Ovary (tissue), 9 donors: ENCODE results near the gene PCGF2. TPM values are rescaled to one million over a fixed set of nuclear protein-coding genes. Genes with fewer than 3 reads are reported as not detected.

Experiments
- DNase-seq, 5 donors: peaks; one replicate each; pipeline ENCODE4 v3.0.0-alpha.2; 2019 to 2020
- H3K27ac ChIP-seq, 2 donors: fragments of 200-600 bp; one replicate each; pipeline versions ENCODE4 v1.5.1 to v1.8.0; 2019 to 2022
- H3K27me3 ChIP-seq: fragments of 200-600 bp; one replicate; pipeline ENCODE4 v1.8.0; 2022
- H3K36me3 ChIP-seq: fragments of 200-600 bp; sonication (generic); one replicate; pipeline ENCODE4 v1.5.1; 2019
- H3K4me1 ChIP-seq: one replicate; pipeline ENCODE4 v1.8.1; 2013; ENCODE audit warnings: mild to moderate bottlenecking, moderate library complexity; ENCODE audit not compliant: insufficient read depth
- H3K4me3 ChIP-seq: fragments of 200-600 bp; sonication (generic); one replicate; pipeline ENCODE4 v1.5.1; 2017
- H3K9me3 ChIP-seq, 2 donors: fragments of 200-600 bp in 1 of 2; sonication (generic) in 1 of 2; one replicate each; pipeline versions ENCODE4 v1.5.1 to v1.8.1; 2013 to 2019; ENCODE audit warnings: mild to moderate bottlenecking in 1 of 2, moderate library complexity in 1 of 2
- EP300 ChIP-seq: sonication (generic); formaldehyde crosslinking; IDR thresholded peaks from one replicate; pipeline ENCODE4 v1.6.1; 2017; ENCODE audit warnings: antibody characterized with exemption
- POLR2A ChIP-seq: fragments of 450-650 bp; IDR thresholded peaks from one replicate; pipeline ENCODE4 v1.6.1; 2017; ENCODE audit warnings: antibody characterized with exemption, mild to moderate bottlenecking, moderate library complexity
- whole genome bisulfite sequencing, 3 donors: extraction: QIAGEN DNeasy Blood & Tissue Kit in 1 of 3; methylation state at CpG; one replicate each; pipeline versions ENCODE4 v1.1.5 to v1.1.7; 2013 to 2017; 5-methylcytosine and 5-hydroxymethylcytosine counted together
- intact Hi-C, 4 donors: fragments of 100-400 bp; cut with DNase I; formaldehyde crosslinking; loops; one replicate each; pipeline versions ENCODE4 v1.11.0 to v1.15.1; 2022 to 2023
- polyA plus RNA-seq, 2 donors: library from polyadenylated mRNA; stranded (reverse); fragments of 200-250 nt in 1 of 2; fragments of 350-450 nt in 1 of 2; fragmentation: Illumina TruSeq in 1 of 2; extraction: RNeasy Lipid Tissue Mini Kit (QIAGEN cat#74804) in 1 of 2; gene quantifications; one replicate each; pipeline ENCODE4 v1.2.3, GENCODE V29; 2013 to 2014
- total RNA-seq, 7 donors: library from RNA; depleted of rRNA in 2 of 7; stranded (reverse); fragments of >200 nt in 2 of 7; fragmentation: NEBNext Ultra II Directional in 3 of 7; extraction: Animal tissue kit (Norgen Biotek cat#: 25700) in 3 of 7; gene quantifications; one replicate each; pipeline versions ENCODE4 v1.1.0 to v1.2.4, GENCODE V29; 2016 to 2023
- TF ChIP-seq, protein P1 (sequence below), 3 donors: fragments of 450-650 bp in 2 of 3; fragments of 200-600 bp in 1 of 3; IDR thresholded peaks; one replicate each; pipeline versions ENCODE4 v1.5.1 to v1.8.0; 2016 to 2022; ENCODE audit warnings: antibody characterized with exemption in 3 of 3, mild to moderate bottlenecking in 1 of 3
- donor health status: DM: no; HTN: no; CAD: no; lungs with moderate emphysema.
- donor health status: DM: no; HTN: no; CAD: no.
- donor health status: Bipolar disorder and iron deficiency.
- donor health status: DM: yes; HTN: yes; CAD: no.
- donor health status: DM: no; HTN: no; CAD: no.
- donor health status: DM: yes; HTN: yes; CAD: no.

The PCGF2 gene
- total and polyA plus RNA-seq, 9 donors, result 7.4 to 92.7 (median 62.3) TPM

GRCh38 chr17:38761612-38762011 lies 13.5 kb upstream of the PCGF2 start:
- TF ChIP-seq POLR2A (no peak), EP300 (no peak)
- TF ChIP-seq, protein P1, sequence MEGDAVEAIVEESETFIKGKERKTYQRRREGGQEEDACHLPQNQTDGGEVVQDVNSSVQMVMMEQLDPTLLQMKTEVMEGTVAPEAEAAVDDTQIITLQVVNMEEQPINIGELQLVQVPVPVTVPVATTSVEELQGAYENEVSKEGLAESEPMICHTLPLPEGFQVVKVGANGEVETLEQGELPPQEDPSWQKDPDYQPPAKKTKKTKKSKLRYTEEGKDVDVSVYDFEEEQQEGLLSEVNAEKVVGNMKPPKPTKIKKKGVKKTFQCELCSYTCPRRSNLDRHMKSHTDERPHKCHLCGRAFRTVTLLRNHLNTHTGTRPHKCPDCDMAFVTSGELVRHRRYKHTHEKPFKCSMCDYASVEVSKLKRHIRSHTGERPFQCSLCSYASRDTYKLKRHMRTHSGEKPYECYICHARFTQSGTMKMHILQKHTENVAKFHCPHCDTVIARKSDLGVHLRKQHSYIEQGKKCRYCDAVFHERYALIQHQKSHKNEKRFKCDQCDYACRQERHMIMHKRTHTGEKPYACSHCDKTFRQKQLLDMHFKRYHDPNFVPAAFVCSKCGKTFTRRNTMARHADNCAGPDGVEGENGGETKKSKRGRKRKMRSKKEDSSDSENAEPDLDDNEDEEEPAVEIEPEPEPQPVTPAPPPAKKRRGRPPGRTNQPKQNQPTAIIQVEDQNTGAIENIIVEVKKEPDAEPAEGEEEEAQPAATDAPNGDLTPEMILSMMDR (IDR thresholded peaks at IDR 0.05), result no peak
- 78 to 89% (median 81%) methylated on average over 4 of the region's 4 CpGs for WGBS, 3 donors

GRCh38 chr17:38753071-38753506 lies 5.0 kb upstream of the PCGF2 start:
- WGBS, 3 donors, result 6 to 8% (median 7%) methylated on average over 19 to 22 of the region's 22 CpGs
- DNase-seq, result peak in 1 of 5 donors; percentile 54
- intact Hi-C loops, result loop anchor here in 2 of 4 donors (5.0 to 10.0 kb wide), 3 partner anchors 51 to 402 kb away; partner anchors contain the start of genes PLXDC1 (in 1 of the 2) and SOCS7 (in 1 of the 2)

More at GRCh38 chr17:38761612-38762011, 13.5 kb upstream of the PCGF2 start:
- H3K4me1 ChIP-seq, result no peaks in the 10 kb centered on the region
- H3K27ac ChIP-seq, result no peak overlapping the region
- no peak for DNase-seq
- intact Hi-C loops, result no loop called here
- no peak overlapping the region for H3K4me3 ChIP-seq
- H3K9me3 ChIP-seq, result no peaks in the 10 kb centered on the region
- no peaks in the 10 kb centered on the region for H3K36me3 ChIP-seq
- no peaks in the 10 kb centered on the region for H3K27me3 ChIP-seq

DNA sequence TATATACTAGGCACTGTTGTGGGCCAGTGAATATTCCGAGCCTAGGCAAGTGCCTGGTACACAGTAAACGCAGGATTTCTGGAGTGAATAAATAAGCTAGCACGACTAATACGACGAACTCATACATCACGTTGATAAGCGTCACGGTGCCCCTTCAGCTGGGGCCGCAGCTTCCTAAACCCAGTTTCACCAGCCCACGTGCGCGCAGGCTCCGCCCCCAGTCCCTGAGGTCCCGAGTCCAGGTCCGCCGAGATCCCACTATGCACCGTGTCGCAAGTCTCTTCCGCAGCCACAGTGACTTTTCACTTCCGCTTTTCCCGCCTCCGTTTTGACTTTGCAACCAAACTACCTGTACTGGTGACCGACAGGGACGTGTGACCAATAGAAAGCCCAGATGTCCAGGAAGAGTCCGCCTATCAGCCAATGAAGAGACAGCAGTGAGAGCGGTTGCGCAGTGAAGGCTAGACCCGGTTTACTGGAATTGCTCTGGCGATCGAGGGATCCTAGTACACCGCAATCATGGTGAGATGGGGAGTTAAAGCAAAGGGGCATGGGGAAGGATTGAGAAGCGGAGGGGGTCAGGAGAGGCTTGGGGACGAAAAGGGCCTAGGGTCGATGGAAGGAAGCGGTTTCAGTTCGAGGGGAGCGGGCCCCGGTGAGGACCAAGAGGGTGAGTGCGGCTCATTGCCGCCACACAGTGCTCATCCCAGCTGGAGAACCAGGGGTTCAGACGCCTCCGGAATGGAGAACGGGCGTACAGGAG lies 4.4 kb upstream of the PCGF2 start, which contains the start of gene PSMB3:
PSMB3 (plus strand) TSS at position 434 of the 763 bp plus-strand sequence; CDS start at position 520, 86 bp downstream.
- peak; percentile 93 to 98 (median 95) for DNase-seq
- Histone ChIP-seq H3K36me3 (no peaks in the 10 kb centered on the region), H3K4me1 (peaks cover 2% of the 10 kb centered on the region), H3K27ac (peak within 1 kb of the TSS in 1 of 2 donors; percentile 73), H3K9me3 (no peaks in the 10 kb centered on the region), H3K4me3 (peak within 1 kb of the TSS; percentile 98), H3K27me3 (no peaks in the 10 kb centered on the region)
- intact Hi-C loops, result loop anchor here in 2 of 4 donors (5.0 to 10.0 kb wide), 3 partner anchors 50 to 402 kb away; partner anchors contain the start of genes PLXDC1 (in 1 of the 2) and SOCS7 (in 1 of the 2)
- TF ChIP-seq EP300, result no peak
- TF ChIP-seq POLR2A, result peak; percentile 53
- 0% methylated on average over 44 of the region's 44 CpGs for WGBS, 3 donors

More at GRCh38 chr17:38753071-38753506, 5.0 kb upstream of the PCGF2 start:
- no peaks in the 10 kb centered on the region for H3K9me3 ChIP-seq
- peaks cover 2% of the 10 kb centered on the region for H3K4me1 ChIP-seq
- H3K27me3 ChIP-seq, result no peaks in the 10 kb centered on the region
- no peaks in the 10 kb centered on the region for H3K36me3 ChIP-seq
- H3K27ac ChIP-seq, result peak overlapping the region in 1 of 2 donors; percentile 47
- TF ChIP-seq, protein P1 (IDR thresholded peaks at IDR 0.05), result no peak
- TF ChIP-seq EP300 (no peak), POLR2A (no peak)
- H3K4me3 ChIP-seq, result peak overlapping the region; percentile 98

DNA sequence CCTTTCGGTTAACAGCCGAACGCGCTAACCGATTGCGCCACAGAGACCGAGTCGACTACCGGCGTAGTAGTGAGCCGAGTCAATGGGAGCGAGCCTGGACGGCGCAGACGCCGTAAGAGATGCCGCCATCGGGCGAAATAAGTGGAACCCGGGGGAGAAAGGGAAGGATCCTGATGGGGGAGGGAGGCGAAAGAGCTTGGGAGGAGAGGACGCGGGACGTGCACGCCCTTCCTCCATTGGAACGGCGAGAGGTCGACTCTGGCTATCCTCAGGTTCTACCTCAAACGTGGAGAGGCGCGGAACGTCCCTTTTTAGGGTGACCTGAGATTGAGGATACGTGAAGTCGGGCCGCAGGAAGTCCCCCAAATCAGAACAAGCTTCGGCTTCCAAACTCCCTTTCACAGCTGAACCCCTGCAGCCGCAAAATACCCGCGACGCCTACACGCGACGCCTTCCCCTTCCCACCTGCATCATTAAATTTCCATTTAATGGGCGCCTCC lies 3.7 kb upstream of the PCGF2 start:
- WGBS, 3 donors, result 0% methylated on average over 44 of the region's 44 CpGs
- TF ChIP-seq, protein P1 (IDR thresholded peaks at IDR 0.05), result no peak
- TF ChIP-seq EP300 (no peak), POLR2A (no peak)
- intact Hi-C loops, result loop anchor here in 2 of 4 donors (5.0 to 10.0 kb wide), 3 partner anchors 50 to 403 kb away; partner anchors contain the start of genes PLXDC1 (in 1 of the 2) and SOCS7 (in 1 of the 2)
- H3K4me3 ChIP-seq, result peak overlapping the region; percentile 98
- peak; percentile 79 to 90 (median 87) for DNase-seq
- no peaks in the 10 kb centered on the region for H3K36me3 ChIP-seq
- peaks cover 4% of the 10 kb centered on the region for H3K4me1 ChIP-seq
- H3K27ac ChIP-seq, result peak overlapping the region in 1 of 2 donors; percentile 73
- no peaks in the 10 kb centered on the region for H3K9me3 ChIP-seq
- H3K27me3 ChIP-seq, result no peaks in the 10 kb centered on the region
